AG04449 (cell line): ENCODE measurements around the gene DHRS7C.

Source experiments
- CTCF ChIA-PET: fragments of 350-600 bp; formaldehyde crosslinking; extraction: SDS; loops from one replicate; lab custom pipeline; 2021; ENCODE audit warnings: antibody characterized with exemption; lab: Yijun Ruan, JAX
- POLR2A ChIA-PET: fragments of 400-600, 350-600 bp; formaldehyde crosslinking; extraction: SDS; loops from one replicate; lab custom pipeline; 2020; ENCODE audit warnings: antibody characterized with exemption, inconsistent platforms; lab: Yijun Ruan, JAX
- DNase-seq: peaks from one replicate; pipeline ENCODE4 v3.0.0-alpha.2; 2010; ENCODE audit warnings: low read depth, low spot score
- H3K4me3 ChIP-seq: 2 replicates; pipeline ENCODE4 v1.5.1; 2011; ENCODE audit warnings: low read depth, mild to moderate bottlenecking, control low read depth, low read length
- TF ChIP-seq, protein P1 (sequence below): IDR thresholded peaks from one replicate; pipeline ENCODE4 v1.5.1; 2011; ENCODE audit warnings: mild to moderate bottlenecking, moderate library complexity, low read length, control low read depth, inconsistent platforms; ENCODE audit not compliant: insufficient read depth; ENCODE audit errors: missing control alignments

The DHRS7C gene, protein sequence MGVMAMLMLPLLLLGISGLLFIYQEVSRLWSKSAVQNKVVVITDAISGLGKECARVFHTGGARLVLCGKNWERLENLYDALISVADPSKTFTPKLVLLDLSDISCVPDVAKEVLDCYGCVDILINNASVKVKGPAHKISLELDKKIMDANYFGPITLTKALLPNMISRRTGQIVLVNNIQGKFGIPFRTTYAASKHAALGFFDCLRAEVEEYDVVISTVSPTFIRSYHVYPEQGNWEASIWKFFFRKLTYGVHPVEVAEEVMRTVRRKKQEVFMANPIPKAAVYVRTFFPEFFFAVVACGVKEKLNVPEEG

DNA sequence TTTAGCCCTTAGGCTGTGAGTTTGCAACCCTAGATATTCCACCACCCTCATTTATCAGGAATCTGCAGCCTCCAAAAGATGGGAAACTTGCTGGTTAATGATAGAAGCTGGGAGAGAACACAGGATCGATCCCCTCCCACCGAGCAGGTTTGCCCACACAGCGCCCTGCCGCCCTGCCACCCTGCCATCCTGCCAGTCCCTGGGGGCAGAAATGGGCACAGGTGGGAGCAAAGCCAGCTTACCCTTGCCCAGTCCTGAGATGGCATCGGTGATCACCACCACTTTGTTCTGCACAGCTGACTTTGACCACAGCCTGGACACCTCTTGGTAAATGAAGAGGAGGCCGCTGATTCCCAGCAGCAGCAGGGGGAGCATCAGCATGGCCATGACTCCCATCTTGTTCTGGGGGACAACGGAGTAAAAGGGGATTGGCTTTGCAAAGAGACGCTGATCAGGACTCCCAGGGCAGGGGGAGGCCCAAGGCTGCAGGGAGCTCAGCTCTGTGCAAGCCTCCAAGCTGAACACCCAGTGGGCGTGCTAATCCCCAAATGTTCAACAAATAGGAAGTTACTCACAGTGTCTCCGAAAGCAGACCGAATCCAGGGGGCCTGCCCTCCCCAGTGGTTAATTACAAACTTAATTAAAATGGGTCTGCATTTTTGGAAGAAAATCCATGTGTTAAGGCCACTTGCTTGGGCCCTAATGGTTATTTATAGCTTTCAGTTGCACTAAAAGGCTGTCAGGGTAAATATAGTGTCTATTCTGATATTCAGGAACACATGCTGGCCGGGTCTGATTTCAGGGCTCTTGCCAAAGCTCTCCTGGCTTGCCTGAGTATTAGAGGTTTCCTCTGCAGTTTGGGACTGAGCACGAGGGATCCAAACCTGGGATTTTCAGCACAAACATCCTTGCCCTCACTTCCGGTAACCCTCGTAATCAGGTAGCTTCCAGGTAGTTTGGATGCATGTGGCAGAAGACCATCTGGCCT lies at the start of gene DHRS7C:
DHRS7C (minus strand) TSS at position 704 of the 988 bp plus-strand sequence; CDS start at position 396, 308 bp downstream.
- no peak for DNase-seq
- TF ChIP-seq, protein P1, sequence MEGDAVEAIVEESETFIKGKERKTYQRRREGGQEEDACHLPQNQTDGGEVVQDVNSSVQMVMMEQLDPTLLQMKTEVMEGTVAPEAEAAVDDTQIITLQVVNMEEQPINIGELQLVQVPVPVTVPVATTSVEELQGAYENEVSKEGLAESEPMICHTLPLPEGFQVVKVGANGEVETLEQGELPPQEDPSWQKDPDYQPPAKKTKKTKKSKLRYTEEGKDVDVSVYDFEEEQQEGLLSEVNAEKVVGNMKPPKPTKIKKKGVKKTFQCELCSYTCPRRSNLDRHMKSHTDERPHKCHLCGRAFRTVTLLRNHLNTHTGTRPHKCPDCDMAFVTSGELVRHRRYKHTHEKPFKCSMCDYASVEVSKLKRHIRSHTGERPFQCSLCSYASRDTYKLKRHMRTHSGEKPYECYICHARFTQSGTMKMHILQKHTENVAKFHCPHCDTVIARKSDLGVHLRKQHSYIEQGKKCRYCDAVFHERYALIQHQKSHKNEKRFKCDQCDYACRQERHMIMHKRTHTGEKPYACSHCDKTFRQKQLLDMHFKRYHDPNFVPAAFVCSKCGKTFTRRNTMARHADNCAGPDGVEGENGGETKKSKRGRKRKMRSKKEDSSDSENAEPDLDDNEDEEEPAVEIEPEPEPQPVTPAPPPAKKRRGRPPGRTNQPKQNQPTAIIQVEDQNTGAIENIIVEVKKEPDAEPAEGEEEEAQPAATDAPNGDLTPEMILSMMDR: no peak
- POLR2A ChIA-PET: no interaction called here
- no peak within 1 kb of the TSS for H3K4me3 ChIP-seq
- CTCF ChIA-PET: interaction anchor here (1.4 kb wide), 1 partner anchor 26 kb away, joined by 4 read pairs; no protein-coding TSS in a partner anchor

DNA sequence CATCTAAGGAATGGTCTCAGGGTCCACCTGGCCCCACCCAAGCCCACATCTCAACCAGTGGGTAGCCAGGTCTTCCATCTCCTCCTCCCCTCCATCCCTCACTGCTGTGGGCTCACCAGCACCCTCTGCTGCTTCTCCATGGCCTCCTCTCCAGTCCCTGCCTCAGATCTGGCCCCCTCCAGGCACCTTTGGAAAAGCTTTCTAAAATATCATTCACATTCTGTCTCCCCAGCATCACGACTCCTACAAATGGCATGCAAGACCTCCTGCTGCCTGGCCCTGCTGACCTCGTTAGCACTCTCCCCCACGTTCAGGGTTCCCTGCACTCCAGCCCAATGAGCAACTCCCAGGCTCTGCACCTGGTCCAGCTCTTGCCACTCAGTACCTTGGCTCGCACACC lies 48.0 kb upstream of the DHRS7C start:
- ChIA-PET CTCF (no interaction called here), POLR2A (no interaction called here)
- no peak overlapping the region for H3K4me3 ChIP-seq
- TF ChIP-seq, protein P1: no peak
- no peak for DNase-seq

DNA sequence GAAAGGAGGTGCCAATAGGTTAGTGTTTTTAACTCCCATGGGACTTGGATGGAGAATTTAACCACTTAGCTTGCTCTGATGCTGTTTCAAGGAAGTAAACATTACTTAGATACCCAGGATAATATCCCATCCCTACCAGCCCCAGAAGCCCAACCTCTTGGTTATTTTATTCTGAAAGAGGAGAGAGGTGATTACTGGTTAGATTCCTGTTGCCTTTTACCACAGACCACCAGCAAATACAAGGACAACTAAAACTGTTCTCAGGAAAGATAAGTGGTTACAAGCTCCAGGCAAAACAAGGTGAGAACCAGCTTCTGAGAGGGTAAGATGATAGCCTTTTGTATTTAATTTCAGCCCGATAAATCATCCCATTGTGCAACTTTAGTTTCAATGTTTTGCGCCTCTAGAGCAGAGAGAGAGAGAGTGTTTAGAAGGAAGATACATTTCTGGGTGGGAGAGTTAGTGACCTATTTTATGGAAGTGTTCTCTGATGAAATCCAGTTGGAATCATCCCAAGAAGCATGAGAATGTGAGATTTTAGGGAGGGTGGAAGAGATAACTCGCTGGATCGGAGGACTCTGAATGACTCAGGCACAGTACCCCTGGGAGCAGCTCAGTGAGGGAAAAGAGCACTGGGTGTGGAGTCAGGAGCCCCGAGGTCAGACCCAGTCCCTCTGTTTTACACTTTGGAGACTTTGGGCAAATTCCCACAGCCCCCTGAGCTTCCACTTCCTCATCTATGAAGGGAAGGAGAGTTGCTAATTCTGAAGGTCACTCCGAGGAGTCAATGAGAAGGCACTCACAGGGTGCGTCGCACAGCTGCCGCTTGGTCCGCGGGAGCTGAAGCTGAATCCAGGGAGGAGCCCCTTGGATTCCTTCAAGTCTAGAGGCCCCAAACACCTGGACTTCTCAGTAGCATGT lies 46.4 kb upstream of the DHRS7C start:
- CTCF ChIA-PET: interaction anchor here (1.1 kb wide), 1 partner anchor 9 kb away, joined by 3 read pairs; no protein-coding TSS in a partner anchor
- DNase-seq: peak; percentile 9

DNA sequence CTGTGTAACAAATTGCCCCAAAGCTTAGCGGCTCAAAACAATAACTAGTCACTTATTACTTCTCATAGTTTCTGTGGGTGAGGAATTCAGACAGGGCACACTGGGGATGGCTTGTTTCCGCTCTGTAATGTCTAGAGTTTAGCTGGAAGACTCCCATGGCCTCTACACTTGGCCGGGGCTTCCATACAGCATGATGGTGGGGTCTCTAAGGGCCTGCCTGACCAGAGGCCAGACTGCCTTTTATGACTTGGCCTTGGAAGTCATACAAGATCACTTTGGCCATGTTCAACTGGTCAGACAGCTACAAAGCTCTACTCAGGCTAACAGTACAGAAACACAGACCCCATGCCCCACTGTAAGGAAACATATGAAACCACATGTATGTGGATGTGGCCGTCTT lies 42.5 kb upstream of the DHRS7C start:
- DNase-seq: no peak
- H3K4me3 ChIP-seq: no peak overlapping the region
- ChIA-PET POLR2A (no interaction called here), CTCF (no interaction called here)
- TF ChIP-seq, protein P1: no peak

More for the DNA sequence above, 46.4 kb upstream of the DHRS7C start:
- TF ChIP-seq, protein P1: no peak
- no peak overlapping the region for H3K4me3 ChIP-seq
- POLR2A ChIA-PET: no interaction called here

DNA sequence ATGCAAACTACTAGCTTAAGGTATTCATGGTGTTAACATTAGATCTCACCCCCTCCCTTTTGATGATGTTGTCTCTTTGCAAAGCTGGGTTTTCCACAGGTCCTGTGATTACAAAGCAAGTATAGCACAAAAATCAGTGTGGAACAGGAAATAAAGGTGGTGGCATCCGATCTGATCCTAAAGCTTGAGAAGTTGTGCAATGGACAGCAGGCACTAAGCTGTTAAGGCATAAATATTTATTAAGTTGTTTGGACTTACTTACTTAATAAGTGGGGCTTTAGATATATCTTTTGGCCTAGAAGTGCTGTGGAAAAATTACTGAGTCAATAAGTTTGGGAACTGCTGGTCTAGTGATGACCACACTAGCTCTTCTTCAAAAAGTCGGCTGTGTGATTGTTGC lies 39.3 kb upstream of the DHRS7C start:
- CTCF ChIA-PET: no interaction called here
- DNase-seq: no peak
- no peak overlapping the region for H3K4me3 ChIP-seq
- TF ChIP-seq, protein P1: no peak
- POLR2A ChIA-PET: no interaction called here
